ENCODE results near the gene GSDMA.

Gene GSDMA

DNA sequence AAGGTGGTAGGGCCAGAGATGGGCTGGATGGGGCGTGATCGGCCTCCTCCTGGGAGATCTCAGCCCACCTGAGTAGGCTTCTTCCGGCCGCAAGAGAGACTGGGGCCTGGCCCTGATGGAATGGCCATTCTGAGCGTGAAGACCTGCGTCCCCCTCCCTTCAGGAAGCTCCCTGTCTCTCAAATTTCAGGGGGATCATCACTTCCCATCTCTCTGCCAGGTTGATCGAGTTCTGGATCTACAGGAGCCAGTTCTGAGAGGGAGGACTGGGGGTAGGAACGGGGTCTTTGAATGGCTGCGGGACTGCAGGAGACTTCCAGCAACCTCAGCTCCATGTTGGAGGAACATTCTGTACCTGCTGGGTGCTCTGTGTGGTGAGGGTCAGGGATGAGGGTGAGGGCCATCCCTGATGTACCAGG, 9.3 kb upstream of the GSDMA start:
- no peak for DNase-seq (ENCODE audit: extremely low spot score)
- ChIA-PET CTCF (interaction anchor here (0.6 to 1.4 kb wide), 3 partner anchors 82 to 201 kb away, joined by 3 read pairs; no protein-coding TSS in a partner anchor), POLR2A (interaction anchor here (0.9 to 3.5 kb wide), 5 partner anchors 12 to 39 kb away, joined by 3 to 30 read pairs (median 3); partner anchors contain the start of gene PSMD3)
- TF ChIP-seq ELF4 (IDR thresholded peaks at IDR 0.05) (no peak), HDGF (IDR thresholded peaks at IDR 0.05; ENCODE audit: borderline replicate concordance) (no peak), CTBP1 (IDR thresholded peaks at IDR 0.05; ENCODE audit: borderline replicate concordance) (no peak), L3MBTL2 (conservative IDR thresholded peaks at IDR 0.05) (no peak), TARDBP (IDR thresholded peaks at IDR 0.05) (no peak)
- TF ChIP-seq, protein P1, sequence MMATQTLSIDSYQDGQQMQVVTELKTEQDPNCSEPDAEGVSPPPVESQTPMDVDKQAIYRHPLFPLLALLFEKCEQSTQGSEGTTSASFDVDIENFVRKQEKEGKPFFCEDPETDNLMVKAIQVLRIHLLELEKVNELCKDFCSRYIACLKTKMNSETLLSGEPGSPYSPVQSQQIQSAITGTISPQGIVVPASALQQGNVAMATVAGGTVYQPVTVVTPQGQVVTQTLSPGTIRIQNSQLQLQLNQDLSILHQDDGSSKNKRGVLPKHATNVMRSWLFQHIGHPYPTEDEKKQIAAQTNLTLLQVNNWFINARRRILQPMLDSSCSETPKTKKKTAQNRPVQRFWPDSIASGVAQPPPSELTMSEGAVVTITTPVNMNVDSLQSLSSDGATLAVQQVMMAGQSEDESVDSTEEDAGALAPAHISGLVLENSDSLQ (IDR thresholded peaks at IDR 0.05): no peak

DNA sequence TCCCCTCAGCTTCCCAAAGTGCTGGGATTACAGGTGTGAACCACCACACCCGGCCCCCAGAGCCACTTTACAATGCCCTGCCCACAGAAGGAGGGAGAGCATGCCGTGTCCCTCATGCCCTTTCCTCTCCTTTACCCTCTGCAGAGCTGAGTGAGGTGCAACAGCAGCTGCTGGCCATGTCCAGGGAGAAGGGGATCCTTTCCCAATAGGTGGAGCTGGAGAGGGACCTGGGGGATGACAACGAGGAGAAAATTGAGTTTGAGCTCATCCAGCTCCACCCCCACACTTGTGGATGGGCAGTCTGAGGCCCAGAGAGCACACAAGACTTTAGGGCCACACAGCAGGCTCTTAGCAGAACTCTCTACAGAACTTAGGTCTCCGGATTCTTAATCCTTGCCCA, 7.9 kb upstream of the GSDMA start:
- DNase-seq (ENCODE audit: extremely low spot score): no peak
- TF ChIP-seq ARNT (IDR thresholded peaks at IDR 0.05): no peak
- no peak for TF ChIP-seq L3MBTL2 (conservative IDR thresholded peaks at IDR 0.05)
- TF ChIP-seq ZNF384 (IDR thresholded peaks at IDR 0.05): no peak
- TF ChIP-seq ELF4 (IDR thresholded peaks at IDR 0.05): no peak
- TF ChIP-seq, protein P1 (IDR thresholded peaks at IDR 0.05): no peak
- no peak for TF ChIP-seq FOXK2 (IDR thresholded peaks at IDR 0.05)
- TF ChIP-seq SP1 (IDR thresholded peaks at IDR 0.05): no peak
- no peak for TF ChIP-seq NFRKB (IDR thresholded peaks at IDR 0.05)
- TF ChIP-seq BHLHE40 (IDR thresholded peaks at IDR 0.05; ENCODE audit: borderline replicate concordance): no peak
- no peak for TF ChIP-seq LEF1 (IDR thresholded peaks at IDR 0.05; ENCODE audit: borderline replicate concordance)
- TF ChIP-seq HDGF (IDR thresholded peaks at IDR 0.05; ENCODE audit: borderline replicate concordance): no peak
- TF ChIP-seq FOXM1 (IDR thresholded peaks at IDR 0.05; ENCODE audit: borderline replicate concordance): no peak
- TF ChIP-seq CTBP1 (IDR thresholded peaks at IDR 0.05; ENCODE audit: borderline replicate concordance): no peak
- TF ChIP-seq FOXA1 (IDR thresholded peaks at IDR 0.05): no peak
- TF ChIP-seq TARDBP (IDR thresholded peaks at IDR 0.05): no peak
- CTCF ChIA-PET: interaction anchor here (0.6 to 1.7 kb wide), 2 partner anchors 31 to 158 kb away, joined by 4 read pairs; no protein-coding TSS in a partner anchor
- POLR2A ChIA-PET: interaction anchor here (1.0 to 3.5 kb wide), 4 partner anchors 25 to 99 kb away, joined by 3 to 30 read pairs (median 4); partner anchors contain the start of genes MED24 and PSMD3

DNA sequence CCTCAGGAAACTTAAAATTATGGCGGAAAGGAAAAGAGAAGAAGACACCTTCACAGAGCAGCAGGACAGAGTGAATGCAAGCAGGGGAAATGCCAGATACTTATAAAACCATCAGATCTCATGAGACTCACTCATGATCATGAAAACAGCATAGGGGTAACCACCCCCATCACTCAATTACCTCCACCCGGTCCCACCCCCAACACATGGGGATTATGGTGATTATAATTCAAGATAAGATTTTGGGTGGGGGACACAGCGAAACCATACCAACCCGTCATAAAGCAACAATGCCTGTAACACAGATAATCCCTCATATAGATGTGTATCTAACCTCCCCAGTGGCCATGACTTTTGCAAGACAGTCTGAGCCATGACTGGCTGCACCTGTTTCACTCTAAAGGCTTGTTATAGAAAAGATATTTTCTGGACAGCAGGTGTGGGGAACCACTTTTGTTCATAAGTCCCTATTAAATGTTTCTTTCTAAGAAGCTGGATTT, 7.0 kb upstream of the GSDMA start:
- no peak for DNase-seq (ENCODE audit: extremely low spot score)
- POLR2A ChIA-PET: interaction anchor here (1.0 to 3.5 kb wide), 3 partner anchors 24 to 98 kb away, joined by 3 to 30 read pairs (median 3); partner anchors contain the start of genes MED24 and PSMD3
- TF ChIP-seq ELF4 (IDR thresholded peaks at IDR 0.05) (no peak), FOXK2 (IDR thresholded peaks at IDR 0.05) (no peak), NFRKB (IDR thresholded peaks at IDR 0.05) (no peak), HDGF (IDR thresholded peaks at IDR 0.05; ENCODE audit: borderline replicate concordance) (no peak), SP1 (IDR thresholded peaks at IDR 0.05) (no peak), TARDBP (IDR thresholded peaks at IDR 0.05) (no peak), BHLHE40 (IDR thresholded peaks at IDR 0.05; ENCODE audit: borderline replicate concordance) (no peak), ARNT (IDR thresholded peaks at IDR 0.05) (no peak), FOXA1 (IDR thresholded peaks at IDR 0.05) (no peak), L3MBTL2 (conservative IDR thresholded peaks at IDR 0.05) (no peak), CTBP1 (IDR thresholded peaks at IDR 0.05; ENCODE audit: borderline replicate concordance) (no peak), SUZ12 (IDR thresholded peaks at IDR 0.05) (no peak)
- CTCF ChIA-PET: interaction anchor here (0.6 to 1.7 kb wide), 2 partner anchors 16 to 157 kb away, joined by 3 to 4 read pairs; no protein-coding TSS in a partner anchor

DNA sequence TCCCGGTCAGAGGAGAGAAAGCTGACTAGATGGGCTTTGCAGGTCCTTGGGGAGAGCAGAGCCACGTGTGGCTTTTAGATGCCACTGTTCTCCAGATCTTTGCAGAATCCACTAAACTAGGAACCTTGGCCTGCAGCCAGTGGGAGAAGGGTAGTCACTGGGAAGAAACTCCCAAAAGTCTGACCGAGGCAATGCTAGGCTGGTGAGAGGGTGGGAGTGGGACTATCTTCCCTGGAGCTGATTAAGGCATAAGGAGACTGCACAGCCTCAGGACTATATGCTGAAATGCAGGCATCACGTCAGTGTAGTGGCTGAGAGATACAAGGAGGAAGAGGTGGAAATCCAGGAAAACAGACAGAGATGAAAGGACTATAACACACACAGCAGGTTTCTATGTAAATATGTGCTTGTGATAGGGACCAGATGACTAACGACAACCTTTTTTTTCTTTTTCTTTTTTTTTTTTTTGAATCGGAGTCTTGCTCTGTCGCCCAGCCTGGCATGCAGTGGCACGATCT, 2.2 kb upstream of the GSDMA start:
- no peak for TF ChIP-seq HDGF (IDR thresholded peaks at IDR 0.05; ENCODE audit: borderline replicate concordance)
- no peak for TF ChIP-seq BHLHE40 (IDR thresholded peaks at IDR 0.05; ENCODE audit: borderline replicate concordance)
- no peak for TF ChIP-seq ELF4 (IDR thresholded peaks at IDR 0.05)
- no peak for TF ChIP-seq FOXK2 (IDR thresholded peaks at IDR 0.05)
- TF ChIP-seq CTBP1 (IDR thresholded peaks at IDR 0.05; ENCODE audit: borderline replicate concordance): no peak
- TF ChIP-seq SUZ12 (IDR thresholded peaks at IDR 0.05): no peak
- TF ChIP-seq, protein P1 (IDR thresholded peaks at IDR 0.05): no peak
- POLR2A ChIA-PET: interaction anchor here (0.8 kb wide), 1 partner anchor 17 kb away, joined by 3 read pairs; no protein-coding TSS in a partner anchor
- CTCF ChIA-PET: interaction anchor here (1.5 to 1.8 kb wide), 2 partner anchors 8 to 20 kb away, joined by 5 to 6 read pairs; partner anchors contain the start of gene PSMD3
- no peak for DNase-seq (ENCODE audit: extremely low spot score)

DNA sequence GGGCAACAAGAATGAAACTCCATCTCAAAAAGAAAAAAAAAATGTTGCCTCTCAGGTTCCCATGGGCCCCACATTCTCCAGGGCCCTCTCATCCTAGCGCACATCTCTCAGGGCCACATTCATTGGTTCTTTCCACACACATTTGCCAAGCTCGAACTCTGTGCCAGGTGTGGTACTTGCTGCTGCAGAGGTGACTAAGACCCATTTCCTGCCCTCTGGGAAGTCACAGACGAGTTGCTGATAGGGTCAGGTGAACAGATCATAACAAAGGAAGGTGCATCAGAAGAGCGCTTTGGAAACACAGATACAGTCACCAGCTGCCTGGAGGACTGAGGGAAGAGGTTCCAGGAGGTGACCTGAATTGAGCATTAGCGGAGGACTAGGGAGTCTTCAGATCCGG, 1.0 kb downstream of the GSDMA start:
- POLR2A ChIA-PET: no interaction called here
- no peak for TF ChIP-seq FOXK2 (IDR thresholded peaks at IDR 0.05)
- no peak for TF ChIP-seq CTBP1 (IDR thresholded peaks at IDR 0.05; ENCODE audit: borderline replicate concordance)
- TF ChIP-seq ELF4 (IDR thresholded peaks at IDR 0.05): no peak
- no peak for TF ChIP-seq TARDBP (IDR thresholded peaks at IDR 0.05)
- no peak for TF ChIP-seq NFRKB (IDR thresholded peaks at IDR 0.05)
- no peak for TF ChIP-seq LEF1 (IDR thresholded peaks at IDR 0.05; ENCODE audit: borderline replicate concordance)
- no peak for TF ChIP-seq SP1 (IDR thresholded peaks at IDR 0.05)
- TF ChIP-seq HDGF (IDR thresholded peaks at IDR 0.05; ENCODE audit: borderline replicate concordance): no peak
- DNase-seq (ENCODE audit: extremely low spot score): no peak
- CTCF ChIA-PET: interaction anchor here (0.7 kb wide), 1 partner anchor 12 kb away, joined by 3 read pairs; no protein-coding TSS in a partner anchor
